Fibroblast of lung (primary cell): ENCODE results near the gene PIP5K1C. TPM values are rescaled to one million over a fixed set of nuclear protein-coding genes. Genes with fewer than 3 reads are reported as not detected.

ENCODE experiments used
- DNase-seq, 2 donors: peaks; one replicate each; pipeline versions ENCODE4 v3.0.0 to v3.0.0-alpha.2; 2010; ENCODE audit warnings: low read depth in 2 of 2
- H2AFZ ChIP-seq: 2 replicates; pipeline ENCODE4 v1.5.1; 2012; ENCODE audit warnings: low read length, control low read depth, inconsistent platforms
- H3K27ac ChIP-seq: 2 replicates; pipeline ENCODE4 v1.5.1; 2011; ENCODE audit warnings: low read length, control low read depth; ENCODE audit not compliant: insufficient read depth
- H3K27me3 ChIP-seq: 2 replicates; pipeline ENCODE4 v1.5.1; 2011; ENCODE audit warnings: mild to moderate bottlenecking, low read length; ENCODE audit not compliant: control insufficient read depth, insufficient read depth
- H3K36me3 ChIP-seq: 2 replicates; pipeline ENCODE4 v1.5.1; 2011; ENCODE audit warnings: low read length; ENCODE audit not compliant: control insufficient read depth, insufficient read depth
- H3K4me1 ChIP-seq: 2 replicates; pipeline ENCODE4 v1.5.1; 2011; ENCODE audit warnings: low read length; ENCODE audit not compliant: control insufficient read depth, insufficient read depth; ENCODE audit errors: extremely low read depth
- H3K4me2 ChIP-seq: 2 replicates; pipeline ENCODE4 v1.5.1; 2011; ENCODE audit warnings: low read length, control low read depth; ENCODE audit not compliant: insufficient read depth; ENCODE audit errors: extremely low read depth
- H3K4me3 ChIP-seq, 4 experiments: fragments of 200-600 bp in 1 of 4; sonication (generic) in 1 of 4; replicated peaks in 1 of 4; 2 replicates each; pipeline ENCODE4 v1.5.1; 2011 to 2016; ENCODE audit warnings: low read length in 4 of 4, low read depth in 3 of 4, mild to moderate bottlenecking in 3 of 4, control low read depth in 2 of 4, inconsistent platforms in 1 of 4, mixed read lengths in 1 of 4; ENCODE audit not compliant: insufficient read depth in 1 of 4; ENCODE audit errors: control extremely low read depth in 1 of 4
- H3K79me2 ChIP-seq: 2 replicates; pipeline ENCODE4 v1.5.1; 2012; ENCODE audit warnings: mild to moderate bottlenecking, low read length, inconsistent platforms; ENCODE audit not compliant: control insufficient read depth, insufficient read depth
- H3K9ac ChIP-seq: 2 replicates; pipeline ENCODE4 v1.5.1; 2011; ENCODE audit warnings: mild to moderate bottlenecking, low read length, control low read depth; ENCODE audit not compliant: insufficient read depth
- H3K9me3 ChIP-seq: 2 replicates; pipeline ENCODE4 v1.5.1; 2012; ENCODE audit warnings: low read depth, low read length; ENCODE audit not compliant: control insufficient read depth, insufficient read depth
- H4K20me1 ChIP-seq: 2 replicates; pipeline ENCODE4 v1.5.1; 2011; ENCODE audit warnings: low read length; ENCODE audit not compliant: control insufficient read depth, insufficient read depth; ENCODE audit errors: extremely low read depth
- CTCF ChIP-seq, 2 donors: IDR thresholded peaks in 1 of 2; conservative IDR thresholded peaks in 1 of 2; 1 replicate in 1 of 2; 2 replicates in 1 of 2; pipeline ENCODE4 v1.5.1; 2011 to 2012; ENCODE audit warnings: low read length in 2 of 2, control low read depth in 1 of 2, inconsistent platforms in 1 of 2, low read depth in 1 of 2, mild to moderate bottlenecking in 1 of 2
- EZH2 ChIP-seq: IDR thresholded peaks from 2 replicates; pipeline ENCODE4 v1.5.1; 2012; ENCODE audit warnings: low read length, control low read depth, mild to moderate bottlenecking; ENCODE audit errors: missing control alignments
- polyA plus RNA-seq, 2 donors: library from polyadenylated mRNA; depleted of rRNA in 1 of 2; stranded (reverse) in 1 of 2; unstranded in 1 of 2; fragments of >200 nt; gene quantifications; 2 replicates each; pipeline ENCODE4 v1.2.1, GENCODE V29; 2011 to 2012; ENCODE audit warnings: missing spikeins in 1 of 2
- total RNA-seq: library from RNA; depleted of rRNA; stranded (reverse); fragments of >200 nt; gene quantifications from 2 replicates; pipeline ENCODE4 v1.2.1, GENCODE V29; 2014

Gene PIP5K1C
- total and polyA plus RNA-seq, 2 donors (not counting 1 experiment from before 2014, with no cell fraction given) = 8.7 to 16.7 TPM

- Histone ChIP-seq H3K4me1 (peaks cover 5% of the 10 kb centered on the region), H3K79me2 (peaks cover 26% of the 10 kb centered on the region), H3K36me3 (peaks cover 9% of the 10 kb centered on the region), H2AFZ (no peak overlapping the region), H3K4me3 (no peak overlapping the region), H3K27me3 (no peaks in the 10 kb centered on the region), H3K9me3 (no peaks in the 10 kb centered on the region), H4K20me1 (no peaks in the 10 kb centered on the region), H3K4me2 (no peak overlapping the region), H3K9ac (no peak overlapping the region), H3K27ac (no peak overlapping the region)
- DNase-seq = no peak
- TF ChIP-seq CTCF (conservative IDR thresholded peaks at IDR 0.05 in 1 of 2, IDR thresholded peaks at IDR 0.05 in 1 of 2; ENCODE audit: low read depth in 1 of 2, low read length in 2 of 2) (no peak), EZH2 (no peak)
Observed at GRCh38 chr19:3623716-3624115, 76.6 kb downstream of the PIP5K1C start.

- no peak overlapping the region for H2AFZ ChIP-seq
- H3K9ac ChIP-seq = no peak overlapping the region
- H4K20me1 ChIP-seq = no peaks in the 10 kb centered on the region
- no peak overlapping the region for H3K4me3 ChIP-seq
- no peaks in the 10 kb centered on the region for H3K9me3 ChIP-seq
- DNase-seq = no peak
- H3K27me3 ChIP-seq = no peaks in the 10 kb centered on the region
- TF ChIP-seq CTCF (conservative IDR thresholded peaks at IDR 0.05 in 1 of 2, IDR thresholded peaks at IDR 0.05 in 1 of 2; ENCODE audit: low read depth in 1 of 2, low read length in 2 of 2) (no peak), EZH2 (no peak)
- H3K27ac ChIP-seq = no peak overlapping the region
- peaks cover 9% of the 10 kb centered on the region for H3K36me3 ChIP-seq
- H3K4me2 ChIP-seq = no peak overlapping the region
- peaks cover 5% of the 10 kb centered on the region for H3K4me1 ChIP-seq
- H3K79me2 ChIP-seq = peaks cover 26% of the 10 kb centered on the region
Observed at GRCh38 chr19:3622224-3622623, 78.0 kb downstream of the PIP5K1C start.

GRCh38 chr19:3621689-3622088 is 78.6 kb downstream of the PIP5K1C start:
- TF ChIP-seq CTCF (conservative IDR thresholded peaks at IDR 0.05 in 1 of 2, IDR thresholded peaks at IDR 0.05 in 1 of 2; ENCODE audit: low read depth in 1 of 2, low read length in 2 of 2) = no peak
- TF ChIP-seq EZH2 = no peak
- Histone ChIP-seq H3K4me1 (peaks cover 5% of the 10 kb centered on the region), H3K9ac (no peak overlapping the region), H3K4me2 (no peak overlapping the region), H3K36me3 (peaks cover 9% of the 10 kb centered on the region), H4K20me1 (no peaks in the 10 kb centered on the region), H3K27ac (no peak overlapping the region), H3K79me2 (peaks cover 26% of the 10 kb centered on the region), H3K4me3 (no peak overlapping the region), H2AFZ (no peak overlapping the region), H3K27me3 (no peaks in the 10 kb centered on the region), H3K9me3 (no peaks in the 10 kb centered on the region)
- no peak for DNase-seq
